ENCODE results near the gene POM121C. TPM values are rescaled to one million over a fixed set of nuclear protein-coding genes. Genes with fewer than 3 reads are reported as not detected.
"Not testable (repeated sequence)": the region's sequence is repeated elsewhere in the genome, so short reads cannot be mapped to it uniquely, and the experiment has no call there.

Gene POM121C
- total RNA-seq, 1 experiment from 2014 or later, result 72.7 TPM

DNA sequence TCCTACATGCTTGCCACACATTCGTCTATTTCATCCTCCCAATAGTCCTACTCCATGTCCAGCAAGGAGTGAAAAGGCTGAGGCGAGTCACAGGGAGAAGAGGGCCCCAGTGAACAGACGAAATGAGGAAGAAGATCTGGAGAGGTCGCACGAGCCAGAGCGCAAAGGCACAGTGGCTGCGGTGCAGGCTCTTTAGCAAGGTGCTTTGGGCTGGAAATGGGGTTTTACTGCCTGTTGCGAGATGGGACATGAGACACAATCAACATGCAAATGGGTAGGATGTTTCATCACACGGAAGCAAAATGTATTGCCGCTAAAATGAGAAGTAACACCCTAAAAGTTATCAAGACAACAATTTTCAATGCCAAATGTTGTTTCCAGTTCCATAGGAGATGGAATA, 29.7 kb downstream of the POM121C start:
- not testable (repeated sequence) for H3K9me3 ChIP-seq (ENCODE audit: control insufficient read depth, low read depth, low read length); H2BK20ac ChIP-seq (ENCODE audit: low read depth, low read length, poor library complexity, severe bottlenecking); H3K4me2 ChIP-seq (ENCODE audit: insufficient read depth, insufficient read length, low read length); H3K9ac ChIP-seq (ENCODE audit: extremely low read depth, insufficient read length, low read length); H2BK120ac ChIP-seq (ENCODE audit: low read depth, low read length, poor library complexity, severe bottlenecking); H2BK12ac ChIP-seq (ENCODE audit: insufficient read length, low read depth, low read length); H3K79me1 ChIP-seq (ENCODE audit: insufficient read depth, low read depth, low read length, poor library complexity, severe bottlenecking); H4K8ac ChIP-seq (replicated peaks; ENCODE audit: insufficient read length, low read depth, low read length); H2BK5ac ChIP-seq (ENCODE audit: insufficient read length, low read length); H4K20me1 ChIP-seq (ENCODE audit: control insufficient read depth, insufficient read depth, insufficient read length); H3K4me1 Mint-ChIP-seq; H2AK5ac ChIP-seq (ENCODE audit: insufficient read length, low read length); H4K5ac ChIP-seq (ENCODE audit: insufficient read length, low read depth, low read length); H2AFZ ChIP-seq (ENCODE audit: low read length); H3K4me3 Mint-ChIP-seq; H2BK15ac ChIP-seq (ENCODE audit: low read depth, low read length); H3K18ac ChIP-seq (ENCODE audit: insufficient read length, low read depth, low read length); DNase-seq; H3K27ac ChIP-seq (ENCODE audit: insufficient read length, low read depth, low read length); H3K27ac Mint-ChIP-seq; H3K23ac ChIP-seq (ENCODE audit: insufficient read length, low read depth, low read length); H3K23me2 ChIP-seq (ENCODE audit: insufficient read length, low read depth, low read length, poor library complexity, severe bottlenecking); H3K4me1 ChIP-seq (ENCODE audit: insufficient read depth, low read length); H3K56ac ChIP-seq (ENCODE audit: insufficient read length, low read depth, low read length); H3T11ph ChIP-seq (ENCODE audit: low read length); H3K79me2 ChIP-seq (ENCODE audit: insufficient read depth, low read length); H3K27me3 ChIP-seq (ENCODE audit: insufficient read depth, low read length); H3K27me3 Mint-ChIP-seq (ENCODE audit: low read depth); H3K9me3 Mint-ChIP-seq; H3K14ac ChIP-seq (ENCODE audit: insufficient read depth, low read length); H4K91ac ChIP-seq (ENCODE audit: insufficient read length, low read depth, low read length); H3K4ac ChIP-seq (ENCODE audit: low read depth, low read length)
- WGBS (ENCODE audit: extremely low coverage, insufficient read length, low lambda C conversion rate), result no CpG with 5 or more reads among the region's 10 CpGs
- peaks cover 0 to 10% (median 9%) of the 10 kb centered on the region in 3 experiments; a peak in 4 of 7 replicates for H3K36me3 Mint-ChIP-seq (ENCODE audit: insufficient read depth in 1 of 3, low read depth in 3 of 3)

All from H9 (cell line).